Activated CD4-positive, CD25-positive, alpha-beta regulatory T cell treated with anti-CD3 and anti-CD28 coated beads, Interleukin-2, amount 50 U/mL, for 24 hours (primary cell): ENCODE results near the gene LAMP1.
"Not testable (repeated sequence)": the region's sequence is repeated elsewhere in the genome, so short reads cannot be mapped to it uniquely, and the experiment has no call there.

ENCODE experiments used
- ATAC-seq, 2 donors: fragments of 150-1000 bp; cut with Tn5 transposase; one replicate each; pipeline ENCODE4 v1.10.0; 2021; ENCODE audit warnings: mild to moderate bottlenecking in 1 of 2, moderate library complexity in 1 of 2

Gene LAMP1

GRCh38 chr13:113297370-113298042 is 467 bp downstream of the LAMP1 start:
- peak; percentile 52 to 53 for ATAC-seq

GRCh38 chr13:113298043-113298945 is 1.3 kb downstream of the LAMP1 start:
- no peak for ATAC-seq

GRCh38 chr13:113299951-113300350 is 2.9 kb downstream of the LAMP1 start:
- ATAC-seq: no peak

GRCh38 chr13:113302986-113303385 is 5.9 kb downstream of the LAMP1 start:
- ATAC-seq: no peak

- ATAC-seq: no peak
Measured at GRCh38 chr13:113304121-113304520, 7.1 kb downstream of the LAMP1 start.

GRCh38 chr13:113305208-113305607 is 8.2 kb downstream of the LAMP1 start:
- no peak for ATAC-seq

GRCh38 chr13:113307491-113307890 is 10.5 kb downstream of the LAMP1 start:
- ATAC-seq: no peak

GRCh38 chr13:113309473-113309872 is 12.4 kb downstream of the LAMP1 start:
- no peak for ATAC-seq

GRCh38 chr13:113314112-113314511 is 17.1 kb downstream of the LAMP1 start:
- not testable (repeated sequence) for ATAC-seq

GRCh38 chr13:113314895-113315470 is 17.9 kb downstream of the LAMP1 start:
- not testable (repeated sequence) for ATAC-seq

GRCh38 chr13:113315992-113316391 is 19.0 kb downstream of the LAMP1 start:
- ATAC-seq: no peak

GRCh38 chr13:113317031-113317430 is 20.0 kb downstream of the LAMP1 start:
- no peak for ATAC-seq

- ATAC-seq: no peak
Measured at GRCh38 chr13:113318956-113319355, 21.9 kb downstream of the LAMP1 start.

GRCh38 chr13:113319371-113319770 is 22.3 kb downstream of the LAMP1 start:
- no peak for ATAC-seq

- ATAC-seq: no peak
Measured at GRCh38 chr13:113320226-113320875, 23.3 kb downstream of the LAMP1 start.

GRCh38 chr13:113321546-113321945 is 24.5 kb downstream of the LAMP1 start:
- no peak for ATAC-seq

- ATAC-seq: no peak
Measured at GRCh38 chr13:113322043-113322461, 25.0 kb downstream of the LAMP1 start.

- ATAC-seq: no peak
Measured at GRCh38 chr13:113322890-113323651, 26.0 kb downstream of the LAMP1 start.

GRCh38 chr13:113323869-113324268 is 26.8 kb downstream of the LAMP1 start:
- ATAC-seq: no peak

- ATAC-seq: no peak
Measured at GRCh38 chr13:113324398-113324797, 27.4 kb downstream of the LAMP1 start.

GRCh38 chr13:113325779-113326178 is 28.7 kb downstream of the LAMP1 start:
- no peak for ATAC-seq

GRCh38 chr13:113327391-113327765 is 30.3 kb downstream of the LAMP1 start:
- no peak for ATAC-seq
